GM12878 (cell line): ENCODE data around the gene VDR. TPM values are rescaled to one million over a fixed set of nuclear protein-coding genes. Genes with fewer than 3 reads are reported as not detected.

Experiments used
- ATAC-seq: fragments of 200-7000 bp; cut with Tn5 transposase; 3 replicates; pipeline ENCODE4 v1.9.1; 2020; ENCODE audit warnings: mild to moderate bottlenecking, moderate library complexity
- BruUV-seq: library from RNA; stranded (reverse); fragments of 400-500 nt; replicated peaks from 2 replicates; lab custom pipeline; 2021; lab: Mats Ljungman, UMichigan
- CTCF ChIA-PET: fragments of 300-600 bp; sonication (Branson Sonifier 250); formaldehyde crosslinking; extraction: SDS; loops from one replicate; lab custom pipeline; 2021; ENCODE audit warnings: inconsistent platforms; lab: Yijun Ruan, JAX
- POLR2A ChIA-PET: fragments of 350-600 bp; formaldehyde crosslinking; extraction: SDS; loops from one replicate; lab custom pipeline; 2021; ENCODE audit warnings: inconsistent platforms; lab: Charles Lee
- RAD21 ChIA-PET: fragments of 300-600 bp; sonication (Branson Sonifier 250); formaldehyde crosslinking; loops from one replicate; lab custom pipeline; 2023; ENCODE audit warnings: antibody characterized with exemption; ENCODE audit not compliant: unreplicated experiment; lab: Charles Lee
- SMC1A ChIA-PET: fragments of 300-600 bp; sonication (Branson Sonifier 250); formaldehyde crosslinking; loops from one replicate; lab custom pipeline; 2023; ENCODE audit not compliant: unreplicated experiment, uncharacterized antibody; lab: Charles Lee
- DNase-seq: peaks from one replicate; pipeline ENCODE4 v3.0.0-alpha.2; 2011; ENCODE audit warnings: low read depth, low spot score
- FAIRE-seq: peaks from 3 replicates; lab custom pipeline; 2011; peaks lifted over from hg19 to GRCh38; lab: Jason Lieb, UNC
- H2AFZ ChIP-seq: 2 replicates; pipeline ENCODE4 v1.6.0; 2011; ENCODE audit warnings: low read depth, low read length, control low read depth; ENCODE audit not compliant: control insufficient read depth
- H3K27ac ChIP-seq: 2 replicates; pipeline ENCODE4 v1.5.1; 2011; ENCODE audit warnings: control low read depth; ENCODE audit not compliant: control insufficient read depth, insufficient read depth
- H3K27me3 ChIP-seq, 2 experiments: replicated peaks in 1 of 2; 2 replicates each; pipeline versions ENCODE4 v1.6.0 to v1.6.1; 2011; ENCODE audit warnings: low read length in 1 of 2; ENCODE audit not compliant: control insufficient read depth in 2 of 2, insufficient read depth in 2 of 2
- H3K36me3 ChIP-seq, 2 experiments: 2 replicates each; pipeline ENCODE4 v1.5.1; 2011; ENCODE audit warnings: low read length in 1 of 2; ENCODE audit not compliant: control insufficient read depth in 2 of 2, insufficient read depth in 2 of 2
- H3K4me1 ChIP-seq: 2 replicates; pipeline ENCODE4 v1.6.1; 2011; ENCODE audit warnings: mild to moderate bottlenecking, low read length, moderate library complexity, mixed read lengths; ENCODE audit not compliant: control insufficient read depth, insufficient read depth
- H3K4me2 ChIP-seq: 2 replicates; pipeline ENCODE4 v1.6.0; 2011; ENCODE audit warnings: control low read depth; ENCODE audit not compliant: control insufficient read depth, insufficient read depth
- H3K4me3 ChIP-seq: fragments of 200-600 bp; sonication (generic); 2 replicates; pipeline ENCODE4 v1.5.1; 2016
- H3K79me2 ChIP-seq: 2 replicates; pipeline ENCODE4 v1.6.0; 2011; ENCODE audit warnings: low read length; ENCODE audit not compliant: control insufficient read depth, insufficient read depth
- H3K9ac ChIP-seq: 2 replicates; pipeline ENCODE4 v1.8.0; 2011; ENCODE audit warnings: low read length, control low read depth, mixed read lengths; ENCODE audit not compliant: control insufficient read depth, insufficient read depth
- H3K9me3 ChIP-seq: replicated peaks from 3 replicates; pipeline ENCODE4 v1.5.1; 2011; ENCODE audit warnings: mild to moderate bottlenecking, low read length; ENCODE audit not compliant: control insufficient read depth, insufficient read depth
- H4K20me1 ChIP-seq: 2 replicates; pipeline ENCODE4 v1.6.0; 2011; ENCODE audit not compliant: control insufficient read depth, insufficient read depth
- BMI1 ChIP-seq: fragments of 450-650 bp; IDR thresholded peaks from 2 replicates; pipeline ENCODE4 v1.6.1; 2016; ENCODE audit warnings: mild to moderate bottlenecking, moderate library complexity, borderline replicate concordance
- DPF2 ChIP-seq: fragments of 450-650 bp; IDR thresholded peaks from 2 replicates; pipeline ENCODE4 v1.6.1; 2017; ENCODE audit warnings: mild to moderate bottlenecking
- GATAD2B ChIP-seq: fragments of 450-650 bp; conservative IDR thresholded peaks from 2 replicates; pipeline ENCODE4 v1.6.1; 2017; ENCODE audit warnings: low read depth, mild to moderate bottlenecking, moderate library complexity
- HDAC2 ChIP-seq: fragments of 200-600 bp; sonication (generic); IDR thresholded peaks from 2 replicates; pipeline ENCODE4 v1.6.1; 2017
- NBN ChIP-seq: fragments of 450-650 bp; IDR thresholded peaks from 2 replicates; pipeline ENCODE4 v1.6.1; 2016
- SMAD5 ChIP-seq: IDR thresholded peaks from 2 replicates; pipeline ENCODE4 v1.6.1; 2016; ENCODE audit warnings: antibody characterized with exemption, low read depth
- WGBS: methylation state at CpG from one replicate; pipeline ENCODE4 v1.1.6; 2016; ENCODE audit warnings: low lambda C conversion rate; ENCODE audit not compliant: insufficient replicate concordance, insufficient coverage; ENCODE audit errors: missing lambda C conversion rate; 5-methylcytosine and 5-hydroxymethylcytosine counted together
- in situ Hi-C: fragments of 300-500 bp; cut with MboI; formaldehyde crosslinking; loops from 9 replicates; pipeline ENCODE4 v1.14.3; 2018; ENCODE audit warnings: mixed read lengths
- intact Hi-C: fragments of 100-400 bp; cut with micrococcal nuclease; formaldehyde crosslinking; loops from one replicate; pipeline ENCODE4 v1.14.2; 2022; ENCODE audit not compliant: unreplicated experiment
- polyA plus RNA-seq, 11 experiments: library from polyadenylated mRNA; depleted of rRNA in 4 of 11; unstranded in 6 of 11; stranded (reverse) in 5 of 11; fragments of >200 nt; fragmentation: Nextera tagmentation in 4 of 11; fragmentation: Illumina TruSeq in 1 of 11; extraction: Ambion mirVana in 4 of 11; extraction: Trizol in 1 of 11; gene quantifications; 1 replicate in 1 of 11; 2 replicates in 10 of 11; pipeline versions ENCODE4 v1.2.1 to v1.2.3, GENCODE V29; 2011 to 2016; ENCODE audit warnings: inconsistent platforms in 2 of 11, missing spikeins in 2 of 11, low read depth in 1 of 11
- total RNA-seq, 4 experiments: library from RNA; depleted of rRNA in 3 of 4; stranded (reverse); fragments of >200 nt in 3 of 4; fragmentation: Illumina TruSeq in 1 of 4; extraction: Trizol in 1 of 4; gene quantifications; 2 replicates each; pipeline versions ENCODE4 v1.2.1 to v1.2.3, GENCODE V29; 2013 to 2021
- TF ChIP-seq, protein P1 (sequence below): IDR thresholded peaks from 2 replicates; pipeline ENCODE4 v1.6.1; 2011; ENCODE audit warnings: low read depth, low read length, improper control_type of control experiment, borderline replicate concordance

The VDR gene
- total and polyA plus RNA-seq, 10 of the 15 experiments (the other 5 are each of a cell fraction or from before 2014, with no cell fraction given): 0.27 to 7.9 (median 3.0) TPM

DNA sequence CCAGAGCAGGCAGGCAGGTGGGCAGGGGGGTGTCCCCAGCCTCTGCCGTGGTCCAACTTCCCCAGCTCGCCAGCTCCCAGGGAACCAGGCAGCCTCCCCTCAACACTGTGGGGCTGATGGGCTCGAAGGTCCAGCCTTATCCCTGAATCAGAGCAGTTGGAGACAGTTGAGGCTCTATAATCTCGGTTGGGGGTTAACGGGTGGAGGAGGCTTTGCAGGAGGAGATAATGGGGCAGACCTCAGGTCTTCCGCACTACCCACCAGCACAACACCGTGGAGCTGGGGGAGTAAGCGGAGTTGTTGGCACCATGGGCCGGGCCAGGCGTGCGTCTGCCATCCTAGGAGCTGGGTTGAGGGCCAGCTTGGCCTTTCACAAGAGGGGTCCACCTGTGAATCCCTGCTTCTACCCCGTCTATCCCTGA lies 71.2 kb downstream of the VDR start:
- POLR2A ChIA-PET: interaction anchor here (0.6 to 5.4 kb wide), 10 partner anchors 9 to 78 kb away, joined by 3 to 46 read pairs (median 4); no protein-coding TSS in a partner anchor
- H3K27me3 ChIP-seq: no peaks in the 10 kb centered on the region; a peak in 1 of 4 replicates
- no peaks in the 10 kb centered on the region for H4K20me1 ChIP-seq
- in situ Hi-C loops: no loop called here
- no peak for FAIRE-seq
- H3K9me3 ChIP-seq: no peaks in the 10 kb centered on the region
- peaks cover 60% of the 10 kb centered on the region for H3K4me1 ChIP-seq
- peak overlapping the region; percentile 77 for H3K4me2 ChIP-seq
- RAD21 ChIA-PET: interaction anchor here (1.0 to 12.6 kb wide), 10 partner anchors 11 to 89 kb away, joined by 3 to 202 read pairs (median 9); partner anchors contain the start of gene HDAC7
- no TSS peak for BruUV-seq
- no peak overlapping the region for H3K27ac ChIP-seq
- TF ChIP-seq, protein P1, sequence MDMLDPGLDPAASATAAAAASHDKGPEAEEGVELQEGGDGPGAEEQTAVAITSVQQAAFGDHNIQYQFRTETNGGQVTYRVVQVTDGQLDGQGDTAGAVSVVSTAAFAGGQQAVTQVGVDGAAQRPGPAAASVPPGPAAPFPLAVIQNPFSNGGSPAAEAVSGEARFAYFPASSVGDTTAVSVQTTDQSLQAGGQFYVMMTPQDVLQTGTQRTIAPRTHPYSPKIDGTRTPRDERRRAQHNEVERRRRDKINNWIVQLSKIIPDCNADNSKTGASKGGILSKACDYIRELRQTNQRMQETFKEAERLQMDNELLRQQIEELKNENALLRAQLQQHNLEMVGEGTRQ: no peak
- no peak for TF ChIP-seq NBN
- TF ChIP-seq SMAD5: no peak
- TF ChIP-seq BMI1: no peak
- no peak for TF ChIP-seq DPF2
- TF ChIP-seq GATAD2B: no peak
- no peak for TF ChIP-seq HDAC2
- CTCF ChIA-PET: interaction anchor here (0.8 to 14.0 kb wide), 12 partner anchors 15 to 117 kb away, joined by 3 to 215 read pairs (median 45); partner anchors contain the start of genes HDAC7 and SLC48A1
- no peak for ATAC-seq
- WGBS: 84% methylated on average over 12 of the region's 12 CpGs
- intact Hi-C loops: no loop called here
- SMC1A ChIA-PET: interaction anchor here (0.7 to 4.1 kb wide), 13 partner anchors 11 to 92 kb away, joined by 3 to 24 read pairs (median 6); no protein-coding TSS in a partner anchor
- H2AFZ ChIP-seq: no peak overlapping the region
- no peak for DNase-seq
- H3K79me2 ChIP-seq: no peaks in the 10 kb centered on the region
- 0 out of 2 replicates have a peak overlapping the region, but pooled peaks have one; percentile 26 for H3K9ac ChIP-seq
- H3K36me3 ChIP-seq: no peaks in the 10 kb centered on the region
- H3K4me3 ChIP-seq: no peak overlapping the region
